HG02885 (cell line): Measurements from ENCODE around the gene ATRN.

ENCODE experiments used
- ATAC-seq: cut with Tn5 transposase; IDR thresholded peaks from one replicate; pipeline ENCODE4 v1.9.1; 2021; ENCODE audit warnings: mild to moderate bottlenecking; ENCODE audit not compliant: unreplicated experiment, poor library complexity

The ATRN gene

GRCh38 chr20:3686421-3686820 lies 215.6 kb downstream of the ATRN start:
- ATAC-seq: no peak

GRCh38 chr20:3686867-3687321 lies 216.1 kb downstream of the ATRN start:
- no peak for ATAC-seq

GRCh38 chr20:3687655-3688054 lies 216.8 kb downstream of the ATRN start:
- no peak for ATAC-seq

GRCh38 chr20:3689978-3690377 lies 219.2 kb downstream of the ATRN start:
- ATAC-seq: no peak

GRCh38 chr20:3690413-3690812 lies 219.6 kb downstream of the ATRN start:
- no peak for ATAC-seq

- no peak for ATAC-seq
Measured at GRCh38 chr20:3691306-3691705, 220.5 kb downstream of the ATRN start.

GRCh38 chr20:3691897-3692296 lies 221.1 kb downstream of the ATRN start:
- ATAC-seq: no peak

GRCh38 chr20:3692706-3693294 lies 222.0 kb downstream of the ATRN start:
- no peak for ATAC-seq

- ATAC-seq: no peak
Measured at GRCh38 chr20:3693376-3693775, 222.6 kb downstream of the ATRN start.

- no peak for ATAC-seq
Measured at GRCh38 chr20:3694864-3695263, 224.0 kb downstream of the ATRN start.

GRCh38 chr20:3696200-3696599 lies 225.4 kb downstream of the ATRN start:
- ATAC-seq: no peak

- ATAC-seq: no peak
Measured at GRCh38 chr20:3696745-3697587, 226.1 kb downstream of the ATRN start.

GRCh38 chr20:3697588-3698305 lies 226.9 kb downstream of the ATRN start:
- no peak for ATAC-seq

GRCh38 chr20:3698591-3699001 lies 227.8 kb downstream of the ATRN start:
- ATAC-seq: no peak

- ATAC-seq: no peak
Measured at GRCh38 chr20:3699037-3699436, 228.2 kb downstream of the ATRN start.
